Stimulated activated CD4-positive, alpha-beta T cell treated with anti-CD3 and anti-CD28 coated beads, TNF-alpha, amount 100 ng/mL, for 48 hours (primary cell): ENCODE results near the gene ELAVL3.
"Not testable (repeated sequence)": the region's sequence is repeated elsewhere in the genome, so short reads cannot be mapped to it uniquely, and the experiment has no call there.

ENCODE experiments used
- DNase-seq, 3 donors: peaks; one replicate each; pipeline ENCODE4 v3.0.0-alpha.2; 2020; ENCODE audit warnings: low read depth in 3 of 3

The ELAVL3 gene

DNA sequence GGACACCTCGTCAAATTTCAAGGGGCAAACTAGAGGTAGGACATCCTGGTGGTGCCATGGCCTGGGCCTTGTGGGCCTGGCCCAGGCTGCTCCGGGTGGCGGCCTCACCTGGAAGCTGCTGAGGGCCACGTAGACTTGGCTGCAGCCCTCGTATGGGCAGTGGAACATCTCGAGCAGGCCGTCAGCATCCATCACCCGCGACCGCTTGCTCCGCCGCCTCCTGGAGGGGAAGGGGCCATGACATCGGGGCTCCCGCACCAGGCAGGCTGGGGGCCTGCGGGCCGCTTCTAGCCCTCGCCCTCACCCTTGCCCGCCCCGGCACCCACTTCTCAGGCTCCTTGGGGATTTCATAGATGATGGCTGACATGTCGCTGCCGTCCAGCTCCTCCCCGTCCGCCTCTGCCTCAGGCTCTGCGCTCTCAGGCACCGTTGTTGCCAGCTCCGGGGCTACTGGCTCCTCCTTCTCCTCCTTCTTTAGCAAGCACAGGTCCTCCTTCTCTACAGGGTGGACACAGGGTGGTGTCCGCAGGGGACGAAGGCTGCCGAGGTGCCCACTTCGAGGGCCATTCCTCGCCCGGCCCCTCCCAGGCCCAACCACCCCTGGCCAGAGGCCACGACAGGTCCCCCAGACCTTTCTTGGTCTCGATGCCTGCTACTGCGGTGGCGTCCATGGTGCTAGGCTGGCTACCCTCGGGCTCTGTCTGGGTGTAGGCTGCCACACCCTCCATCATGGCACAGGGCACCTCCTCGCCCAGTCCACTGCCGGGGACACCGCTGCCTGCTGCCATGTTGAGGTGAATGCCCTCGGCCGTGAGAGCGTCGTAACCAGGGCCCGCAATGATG is 6.0 kb upstream of the ELAVL3 start:
- DNase-seq, result no peak

DNA sequence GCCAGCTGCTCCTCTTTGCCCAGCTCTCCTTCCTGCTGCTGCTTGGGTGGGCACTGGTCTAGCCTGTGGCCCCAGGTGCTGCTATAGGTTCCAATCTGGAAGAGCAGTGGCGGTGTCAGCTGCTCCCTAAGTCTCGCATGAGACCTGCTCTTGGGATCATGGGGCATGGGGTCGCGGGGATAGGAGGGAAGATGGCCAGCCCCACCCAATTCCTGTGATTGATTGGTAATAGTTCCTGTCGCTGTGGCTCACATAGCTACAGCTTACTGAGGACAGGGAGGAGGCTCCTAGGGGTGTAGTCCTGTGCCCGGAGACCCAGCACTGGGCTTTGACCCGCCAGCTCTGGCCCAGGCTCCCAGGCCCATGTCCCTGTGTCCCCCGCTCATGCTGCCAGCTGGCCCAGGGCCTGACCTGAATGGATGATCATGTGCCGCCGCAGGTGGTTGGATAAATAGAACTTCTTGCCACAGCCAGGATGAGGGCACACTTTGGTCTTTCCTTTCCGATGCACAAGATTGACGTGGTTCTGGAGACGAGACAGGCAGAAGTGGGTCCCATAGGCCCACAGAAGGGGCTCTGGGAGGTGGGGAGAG is 4.5 kb upstream of the ELAVL3 start:
- no peak for DNase-seq

- DNase-seq, result no peak
These were observed 2.7 kb upstream of the ELAVL3 start for GRCh38 chr19:11483366-11484111.

DNA sequence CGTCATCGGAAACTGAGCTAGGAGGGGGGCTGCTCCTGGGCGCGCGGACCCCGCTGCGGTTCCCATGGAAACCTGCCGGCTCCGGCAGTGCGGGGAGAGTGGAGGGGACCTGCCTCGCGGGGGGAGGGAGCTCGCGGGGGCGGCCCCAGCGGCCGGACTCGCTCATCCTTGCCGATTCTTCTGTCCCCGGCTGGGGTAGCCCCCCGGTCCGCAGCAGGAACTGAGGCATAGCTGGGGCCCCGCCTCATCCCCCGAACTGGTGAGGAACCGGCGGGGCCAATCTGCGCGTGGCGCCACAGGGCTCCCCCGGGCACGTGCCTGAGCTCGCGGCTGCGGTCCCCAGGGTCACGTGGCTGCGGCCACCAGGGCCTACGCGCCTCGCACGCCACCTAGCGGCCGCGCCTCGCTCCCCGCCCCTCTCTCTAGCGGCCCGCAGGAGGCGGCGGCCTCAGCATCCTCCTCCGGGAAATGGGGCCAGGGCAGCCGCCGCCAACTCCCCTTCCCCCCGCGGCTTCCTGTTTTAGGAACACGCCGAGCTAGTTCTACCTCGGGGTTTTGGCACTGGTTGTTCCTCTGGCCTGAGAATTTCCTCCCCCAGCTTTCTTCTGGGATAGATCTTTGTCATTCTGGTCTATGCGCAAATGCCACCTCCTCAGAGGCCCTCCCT is 1.7 kb upstream of the ELAVL3 start:
- peak; percentile 77 to 80 (median 79) for DNase-seq

DNA sequence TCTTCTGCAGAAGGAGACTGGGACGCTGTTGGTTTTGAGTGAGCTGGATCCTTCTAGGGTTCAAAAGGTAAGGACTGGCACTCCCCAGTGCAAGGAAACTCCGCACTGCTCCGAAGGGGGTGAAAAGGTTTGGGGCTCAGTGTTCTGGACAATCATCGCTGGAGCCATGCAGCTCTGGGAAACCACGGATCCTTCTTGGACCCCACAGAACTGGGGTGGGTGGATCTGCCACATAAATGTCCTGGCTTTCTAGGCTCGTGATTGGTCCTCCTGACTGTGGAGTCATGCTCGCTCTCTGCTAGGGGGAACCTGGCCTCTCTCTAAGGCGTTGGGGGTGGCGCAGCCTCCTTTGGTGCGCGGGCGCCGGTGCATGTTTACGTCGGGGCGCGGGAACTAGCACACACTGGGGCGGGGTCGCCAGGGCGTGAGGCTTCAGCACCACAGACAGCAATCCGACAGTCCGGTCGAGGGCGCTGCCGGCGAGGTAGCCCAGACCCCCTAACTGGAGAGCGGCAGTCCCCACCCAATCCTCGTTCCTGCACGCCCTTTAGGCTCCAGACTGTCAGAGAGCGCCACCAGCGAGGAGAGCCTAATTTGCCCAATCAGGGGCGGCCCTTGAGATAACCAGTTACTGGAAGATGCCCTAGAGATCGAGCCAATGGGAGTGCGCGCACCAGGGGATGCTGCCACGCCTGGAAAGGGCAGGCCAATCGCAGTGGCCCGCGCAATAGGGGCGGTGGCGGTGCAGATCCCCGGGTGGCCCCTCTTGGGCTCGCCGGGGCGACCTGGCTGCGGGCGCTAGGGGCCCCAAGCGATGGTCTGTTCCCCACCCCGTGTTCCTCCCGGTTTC is 913 bp upstream of the ELAVL3 start:
- peak; percentile 61 to 85 (median 71) for DNase-seq

- DNase-seq, result no peak
These were observed 740 bp downstream of the ELAVL3 start for GRCh38 chr19:11479898-11480714.

GRCh38 chr19:11479090-11479897 is 1.6 kb downstream of the ELAVL3 start:
- peak in 1 of 3 donors; percentile 37 for DNase-seq

- DNase-seq, result no peak
These were observed 2.4 kb downstream of the ELAVL3 start for GRCh38 chr19:11478167-11479089.

DNA sequence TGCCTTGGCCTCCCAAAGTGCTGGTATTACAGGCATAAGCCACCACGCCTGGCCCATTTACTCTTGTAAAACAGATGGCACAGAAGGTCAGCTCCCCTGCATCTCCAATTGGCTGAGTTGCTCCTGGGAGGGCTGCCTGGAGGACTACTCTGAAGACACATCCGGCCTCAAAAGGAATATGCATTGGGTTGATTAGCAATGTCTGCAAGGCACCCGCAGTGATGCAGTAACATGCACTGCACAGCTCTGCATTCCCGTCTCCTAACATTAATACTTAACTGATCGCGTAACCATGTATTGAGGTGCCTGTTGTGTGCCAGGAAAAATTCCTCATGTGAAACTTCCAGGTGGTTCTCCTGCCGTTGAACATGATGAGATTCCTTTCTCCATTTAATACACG is 5.0 kb downstream of the ELAVL3 start:
- DNase-seq, result no peak

GRCh38 chr19:11475343-11475742 is 5.5 kb downstream of the ELAVL3 start:
- DNase-seq, result not testable (repeated sequence)

DNA sequence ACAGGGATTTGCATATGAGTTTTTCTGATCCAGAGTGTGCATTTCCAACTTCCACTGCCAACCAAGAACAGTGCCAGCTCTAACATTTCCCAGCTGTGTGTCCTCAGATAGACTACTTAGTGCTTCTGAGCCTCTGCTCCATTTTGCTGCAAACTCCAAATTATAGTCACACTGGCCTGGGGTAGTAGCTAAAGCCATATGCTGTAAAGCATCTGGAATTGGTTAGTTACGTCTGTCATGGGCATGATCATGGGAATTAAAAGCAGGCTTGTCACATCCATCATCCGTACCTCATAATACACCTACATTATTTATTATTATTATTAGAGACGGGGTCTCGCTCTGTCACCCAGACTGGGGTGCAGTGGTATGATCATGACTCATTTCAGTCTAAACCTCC is 7.1 kb downstream of the ELAVL3 start:
- DNase-seq, result no peak

GRCh38 chr19:11468266-11468845 is 12.5 kb downstream of the ELAVL3 start:
- not testable (repeated sequence) for DNase-seq

GRCh38 chr19:11465600-11465999 is 15.2 kb downstream of the ELAVL3 start:
- no peak for DNase-seq

- DNase-seq, result no peak
These were observed 16.2 kb downstream of the ELAVL3 start for GRCh38 chr19:11464333-11465265.

- DNase-seq, result no peak
These were observed 17.5 kb downstream of the ELAVL3 start for GRCh38 chr19:11463391-11463790.

GRCh38 chr19:11461453-11461852 is 19.4 kb downstream of the ELAVL3 start:
- no peak for DNase-seq

- DNase-seq, result no peak
These were observed 20.6 kb downstream of the ELAVL3 start for GRCh38 chr19:11460207-11460606.
